Superior temporal gyrus (tissue), 1 donor: ENCODE results near the gene CBLB.
"Not testable (repeated sequence)": the region's sequence is repeated elsewhere in the genome, so short reads cannot be mapped to it uniquely, and the experiment has no call there.

Source experiments
- DNase-seq: peaks from one replicate; pipeline ENCODE4 v3.0.0-alpha.2; 2016; ENCODE audit errors: extremely low spot score

Gene CBLB

GRCh38 chr3:105755121-105755886 is 113.5 kb downstream of the CBLB start:
- DNase-seq = no peak

DNA sequence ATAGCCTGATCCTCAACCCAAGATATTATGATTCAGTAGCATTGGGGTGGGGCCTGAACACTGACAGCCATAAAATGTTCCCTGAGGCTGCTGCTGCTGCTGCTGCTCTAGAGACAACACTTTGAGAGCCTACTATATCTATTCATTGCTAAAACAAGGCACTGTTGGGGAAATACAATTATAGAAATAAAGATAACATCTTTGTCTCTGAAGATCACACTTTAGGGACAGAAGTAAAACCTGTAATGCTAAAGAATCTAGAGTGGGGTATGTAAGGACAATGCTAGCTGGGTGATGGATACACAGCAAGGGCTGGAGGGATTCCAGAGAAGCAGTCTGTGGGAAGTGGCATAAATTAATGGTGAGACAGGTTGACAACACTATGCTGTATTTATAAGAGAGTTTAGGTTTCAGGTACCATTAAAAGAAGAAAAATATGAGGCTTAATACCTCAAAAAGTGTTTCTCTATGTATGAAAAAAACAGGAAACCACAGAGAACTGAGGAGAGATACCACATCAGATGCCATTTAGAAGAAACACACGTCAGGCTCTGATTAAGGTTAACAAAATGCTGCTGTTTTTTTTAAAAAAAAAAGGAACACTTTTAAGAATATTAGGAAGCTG is 115.9 kb downstream of the CBLB start:
- DNase-seq = no peak

DNA sequence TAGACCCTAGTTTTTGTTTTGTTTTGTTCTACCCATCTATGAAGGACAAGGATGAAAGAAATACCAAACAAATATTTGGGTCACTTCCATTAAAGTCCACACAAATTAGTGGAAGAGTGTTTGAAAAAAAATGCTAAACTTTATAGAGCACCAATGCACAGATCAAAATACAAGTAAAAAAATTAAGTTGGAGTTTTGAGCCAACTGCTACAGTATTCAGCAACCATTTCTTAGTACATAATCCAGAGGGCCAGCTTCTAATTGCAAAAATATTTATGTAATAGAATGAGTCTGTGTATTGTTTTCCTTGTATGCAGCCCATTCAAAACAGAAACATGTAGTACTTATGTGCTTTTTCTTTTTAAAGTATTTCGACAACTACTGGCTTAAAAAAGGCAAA is 121.1 kb downstream of the CBLB start:
- no peak for DNase-seq

DNA sequence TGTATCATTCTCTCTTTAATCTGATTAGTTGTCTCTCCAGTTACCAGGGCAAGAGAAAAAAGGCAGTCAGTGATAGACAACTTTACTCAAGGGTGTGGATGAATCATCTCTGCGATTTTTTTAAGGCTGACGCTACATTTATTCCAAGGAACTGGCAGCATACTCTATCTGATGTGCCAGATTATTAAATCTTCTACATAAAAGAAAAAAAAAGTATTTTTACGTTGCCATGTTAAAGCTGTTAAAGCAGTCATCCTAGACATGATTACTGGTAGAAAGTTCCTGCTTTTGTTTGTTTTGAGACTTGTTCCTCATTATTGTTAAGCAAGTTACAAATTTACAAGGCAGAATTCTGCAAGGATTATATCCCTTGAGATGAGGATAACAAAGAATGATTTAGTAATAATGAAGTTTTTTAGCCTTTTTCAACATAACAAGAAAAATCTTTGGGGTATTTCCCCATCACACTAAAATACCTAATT is 121.7 kb downstream of the CBLB start:
- no peak for DNase-seq

- no peak for DNase-seq
Measured at GRCh38 chr3:105746231-105746996, 122.4 kb downstream of the CBLB start.

DNA sequence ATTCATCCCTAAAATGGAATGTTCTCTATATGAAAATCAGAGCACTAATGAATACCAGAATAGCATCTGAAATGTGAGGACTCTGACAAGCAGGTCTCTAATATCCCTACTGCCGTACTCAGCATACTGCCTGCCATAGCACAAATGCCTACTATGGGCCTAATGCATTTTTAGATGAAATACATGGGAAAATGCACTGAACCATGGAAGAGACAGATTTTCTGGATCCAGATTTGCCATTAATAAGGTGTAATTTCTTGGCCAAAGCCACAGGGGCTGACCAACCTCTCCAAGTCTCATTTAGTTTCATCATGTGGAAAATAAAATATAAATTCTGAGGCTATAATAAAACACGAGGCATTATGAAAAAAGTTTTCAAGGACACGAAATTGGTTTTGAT is 123.8 kb downstream of the CBLB start:
- DNase-seq = no peak

GRCh38 chr3:105744202-105744601 is 124.6 kb downstream of the CBLB start:
- no peak for DNase-seq

GRCh38 chr3:105733356-105733755 is 135.5 kb downstream of the CBLB start:
- DNase-seq = no peak

DNA sequence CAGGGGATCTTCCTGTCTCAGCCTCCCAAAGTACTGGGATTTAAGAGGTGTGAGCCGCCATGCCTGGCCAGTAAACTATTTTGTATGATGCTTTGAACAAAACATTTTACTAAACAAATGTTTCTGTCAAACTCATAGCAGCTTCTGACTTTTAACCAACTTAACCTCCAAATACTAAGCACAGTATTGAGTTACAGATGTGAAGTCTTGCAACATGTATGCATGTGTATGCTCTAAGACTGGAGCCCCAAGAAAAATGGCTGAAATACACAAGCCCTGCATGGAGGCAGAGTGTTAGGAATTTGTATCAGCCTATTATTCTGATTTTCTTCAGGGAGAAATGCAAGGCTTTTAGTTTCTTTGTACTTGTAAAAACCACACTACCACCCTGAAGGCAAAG is 137.1 kb downstream of the CBLB start:
- DNase-seq = no peak

DNA sequence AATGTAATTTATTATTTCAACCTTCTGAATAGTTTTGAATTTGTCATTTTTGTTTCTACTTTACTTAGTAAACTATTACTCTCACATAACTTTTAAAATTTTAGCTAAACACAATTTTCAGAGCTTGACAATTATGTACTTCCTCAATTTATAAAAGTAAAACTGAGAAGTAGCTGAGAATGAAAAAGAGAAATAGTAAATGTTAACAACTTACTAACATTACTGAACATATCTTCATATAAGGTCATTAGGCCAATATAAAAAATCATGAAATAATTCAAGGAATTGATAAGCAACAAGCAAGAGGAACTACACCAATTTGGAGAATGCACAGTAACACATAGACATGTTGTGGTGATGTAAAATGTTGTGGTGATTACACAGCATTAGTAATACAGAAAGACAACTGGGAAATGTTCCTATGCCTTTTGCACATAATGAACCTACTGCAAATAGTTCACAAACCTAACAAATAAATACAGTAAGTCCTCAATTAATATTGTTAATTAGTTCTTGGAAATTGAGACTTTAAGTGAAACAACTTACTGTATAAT is 137.9 kb downstream of the CBLB start:
- no peak for DNase-seq

DNA sequence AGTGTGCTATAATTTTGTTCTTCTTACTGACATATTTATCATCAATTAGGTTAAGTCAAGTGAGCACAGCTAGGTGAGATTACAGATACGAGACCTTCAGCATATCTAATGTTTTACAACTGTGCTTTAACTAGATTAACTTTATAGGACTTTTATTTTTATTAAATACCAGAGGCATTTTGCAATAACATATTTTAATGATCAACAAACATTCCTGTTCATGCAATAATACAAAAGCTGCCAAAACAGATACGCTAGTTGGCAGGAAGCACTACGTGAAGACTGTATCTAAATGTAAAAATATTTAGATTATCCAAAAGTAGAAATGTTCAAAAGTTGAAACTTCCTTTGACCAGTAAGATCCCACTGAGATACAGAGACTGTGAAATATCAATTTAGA is 139.1 kb downstream of the CBLB start:
- DNase-seq = no peak

GRCh38 chr3:105728771-105729312 is 140.0 kb downstream of the CBLB start:
- DNase-seq = no peak

GRCh38 chr3:105727036-105727435 is 141.8 kb downstream of the CBLB start:
- not testable (repeated sequence) for DNase-seq

DNA sequence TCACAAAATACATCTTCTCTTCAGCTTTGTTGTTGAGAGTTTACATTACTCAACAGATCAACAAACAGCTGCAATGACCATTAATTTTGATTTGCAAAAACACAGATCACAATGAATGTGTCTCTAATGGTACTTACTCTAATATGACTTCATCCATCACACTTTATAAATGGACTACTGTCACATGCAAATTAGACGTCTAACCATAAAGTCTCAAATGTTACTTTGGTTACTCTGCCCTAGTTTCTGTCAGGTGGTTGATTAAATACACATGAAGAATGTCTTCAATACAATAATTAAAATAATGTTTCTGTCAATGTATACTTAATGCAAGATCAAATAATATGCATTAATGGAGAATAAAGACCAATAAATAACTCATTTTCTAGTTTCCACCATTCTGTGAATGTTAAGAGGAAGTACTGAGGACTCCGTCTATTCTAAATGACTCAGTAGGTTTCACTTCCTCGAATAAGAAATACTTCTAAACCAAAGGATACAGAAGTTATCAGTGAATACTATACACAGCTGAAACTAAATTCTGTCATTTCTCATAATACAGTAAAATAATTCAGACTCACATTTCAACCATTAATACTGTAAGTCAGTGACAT is 145.8 kb downstream of the CBLB start:
- no peak for DNase-seq

- no peak for DNase-seq
Measured at GRCh38 chr3:105719791-105720190, 149.0 kb downstream of the CBLB start.

DNA sequence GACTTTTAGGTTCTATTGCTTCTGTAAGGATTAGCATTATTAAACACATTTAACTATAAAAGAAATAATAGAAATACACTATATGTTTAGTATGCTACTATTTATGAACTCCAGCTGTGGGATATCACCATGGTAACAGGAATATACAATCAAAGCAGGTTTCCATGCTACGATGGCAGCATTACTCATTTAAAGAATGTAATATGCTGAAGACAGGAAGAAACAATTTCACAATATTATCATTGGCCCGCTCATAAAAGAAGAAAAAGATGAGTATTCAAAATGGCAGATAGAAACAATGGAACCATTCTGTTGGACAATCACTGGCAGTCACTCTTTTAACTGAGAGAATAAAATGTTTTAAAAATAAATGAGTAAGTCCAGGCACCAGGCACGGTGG is 153.4 kb downstream of the CBLB start:
- no peak for DNase-seq

- no peak for DNase-seq
Measured at GRCh38 chr3:105714453-105714852, 154.4 kb downstream of the CBLB start.

DNA sequence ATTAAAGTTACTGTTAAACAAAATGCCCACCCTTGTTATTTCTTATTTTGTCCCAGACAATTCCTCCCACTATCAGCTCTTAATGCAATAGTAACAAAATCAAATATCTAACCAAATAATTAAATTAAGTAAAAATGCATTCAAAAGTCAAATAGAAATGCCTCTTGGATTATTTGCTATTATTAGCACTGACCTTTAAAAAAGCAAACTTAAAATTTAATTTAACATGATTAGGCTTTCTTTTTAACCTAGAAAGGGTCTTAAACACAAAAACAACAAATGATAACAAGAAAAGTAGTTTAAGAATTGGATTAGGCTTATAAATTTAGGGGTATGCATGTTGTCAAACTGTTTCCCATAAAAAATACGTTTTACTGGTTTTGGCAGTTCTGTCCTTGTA is 159.8 kb downstream of the CBLB start:
- DNase-seq = no peak

GRCh38 chr3:105707009-105707408 is 161.8 kb downstream of the CBLB start:
- no peak for DNase-seq

- DNase-seq = no peak
Measured at GRCh38 chr3:105704726-105705410, 163.9 kb downstream of the CBLB start.

DNA sequence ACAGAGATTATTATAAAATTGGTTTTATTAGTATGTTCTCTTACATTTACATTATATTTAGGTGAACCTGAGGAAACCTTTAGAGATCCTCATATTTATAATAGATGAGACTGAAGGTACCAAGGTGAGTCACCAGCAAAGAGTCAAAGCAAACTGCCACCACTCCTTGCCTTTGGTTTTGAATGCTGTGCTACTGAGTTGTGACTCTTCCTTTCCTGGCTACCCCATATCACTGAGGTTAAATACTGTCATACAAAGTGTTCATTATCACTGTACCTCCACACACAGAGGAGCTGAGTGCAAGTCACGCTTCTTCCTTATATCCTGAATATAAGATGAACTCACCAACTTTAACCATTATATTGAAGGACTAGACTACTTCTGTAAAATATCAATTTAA is 168.2 kb downstream of the CBLB start:
- no peak for DNase-seq
